Measurements from ENCODE around the gene SBSN. TPM values are rescaled to one million over a fixed set of nuclear protein-coding genes. Genes with fewer than 3 reads are reported as not detected.

The SBSN gene
- total and polyA plus RNA-seq, 2 experiments from 2014 or later, result 3.2 to 7.9 TPM

- Histone ChIP-seq H3K4me1 (ENCODE audit: insufficient read depth) (peaks cover 19% of the 10 kb centered on the region), H2AFZ (peak overlapping the region; percentile 69), H3K27ac (no peak overlapping the region), H3K9ac (no peak overlapping the region), H3K9me3 (ENCODE audit: low read depth) (no peaks in the 10 kb centered on the region), H4K20me1 (ENCODE audit: insufficient read depth) (no peaks in the 10 kb centered on the region), H3K4me2 (ENCODE audit: unreplicated experiment) (peak overlapping the region; percentile 71), H3F3A (ENCODE audit: insufficient read depth) (no peaks in the 10 kb centered on the region), H3K9me2 (ENCODE audit: insufficient read depth) (no peaks in the 10 kb centered on the region), H3K79me2 (ENCODE audit: insufficient read depth) (no peaks in the 10 kb centered on the region), H3K36me3 (ENCODE audit: low read depth) (no peaks in the 10 kb centered on the region), H3K4me3 (no peak overlapping the region), H3K27me3 (replicated peaks; ENCODE audit: insufficient read depth) (no peaks in the 10 kb centered on the region)
- 64 to 67% methylated on average over 14 to 15 of the region's 15 CpGs for WGBS, 2 experiments (ENCODE audit: low coverage in 1 of 2, low lambda C conversion rate in 2 of 2, missing lambda C conversion rate in 2 of 2)
- in situ Hi-C loops (cut with MboI), result no loop called here
- DNase-seq, result no peak
- TF ChIP-seq EZH2phosphoT487 (IDR thresholded peaks at IDR 0.05; ENCODE audit: insufficient read depth, low read depth), result no peak
- TF ChIP-seq EZH2 (IDR thresholded peaks at IDR 0.05; ENCODE audit: insufficient read depth, poor library complexity, severe bottlenecking), result no peak
Observed at GRCh38 chr19:35512831-35513627, 15.1 kb downstream of the SBSN start.

GRCh38 chr19:35511337-35511736, 16.8 kb downstream of the SBSN start:
- no peak for TF ChIP-seq EZH2 (IDR thresholded peaks at IDR 0.05; ENCODE audit: insufficient read depth, poor library complexity, severe bottlenecking)
- no peak for TF ChIP-seq EZH2phosphoT487 (IDR thresholded peaks at IDR 0.05; ENCODE audit: insufficient read depth, low read depth)
- Histone ChIP-seq H4K20me1 (ENCODE audit: insufficient read depth) (no peaks in the 10 kb centered on the region), H3K4me2 (ENCODE audit: unreplicated experiment) (no peak overlapping the region), H3K36me3 (ENCODE audit: low read depth) (no peaks in the 10 kb centered on the region), H3K27me3 (replicated peaks; ENCODE audit: insufficient read depth) (no peaks in the 10 kb centered on the region), H3F3A (ENCODE audit: insufficient read depth) (no peaks in the 10 kb centered on the region), H3K9me2 (ENCODE audit: insufficient read depth) (no peaks in the 10 kb centered on the region), H3K9ac (no peak overlapping the region), H3K4me1 (ENCODE audit: insufficient read depth) (peaks cover 16% of the 10 kb centered on the region), H3K27ac (no peak overlapping the region), H3K79me2 (ENCODE audit: insufficient read depth) (no peaks in the 10 kb centered on the region), H3K4me3 (no peak overlapping the region), H2AFZ (no peak overlapping the region), H3K9me3 (ENCODE audit: low read depth) (no peaks in the 10 kb centered on the region)
- WGBS, 2 experiments (ENCODE audit: low coverage in 1 of 2, low lambda C conversion rate in 2 of 2, missing lambda C conversion rate in 2 of 2), result 72 to 77% methylated on average over 7 of the region's 7 CpGs
- in situ Hi-C loops (cut with MboI), result no loop called here
- no peak for DNase-seq

- Histone ChIP-seq H3K9me3 (ENCODE audit: low read depth) (no peaks in the 10 kb centered on the region), H3K4me1 (ENCODE audit: insufficient read depth) (peaks cover 16% of the 10 kb centered on the region), H2AFZ (peak overlapping the region; percentile 92; the same call in 1 of the 2 replicates), H3K27ac (no peak overlapping the region), H3K27me3 (replicated peaks; ENCODE audit: insufficient read depth) (no peaks in the 10 kb centered on the region), H3K4me3 (peak overlapping the region; percentile 75; the same call in 1 of the 2 replicates), H3K36me3 (ENCODE audit: low read depth) (no peaks in the 10 kb centered on the region), H3K79me2 (ENCODE audit: insufficient read depth) (no peaks in the 10 kb centered on the region), H3F3A (ENCODE audit: insufficient read depth) (no peaks in the 10 kb centered on the region), H4K20me1 (ENCODE audit: insufficient read depth) (no peaks in the 10 kb centered on the region), H3K9ac (no peak overlapping the region), H3K9me2 (ENCODE audit: insufficient read depth) (no peaks in the 10 kb centered on the region), H3K4me2 (ENCODE audit: unreplicated experiment) (peak overlapping the region; percentile 96)
- no peak for DNase-seq
- 8 to 10% methylated on average over 12 to 15 of the region's 15 CpGs for WGBS, 2 experiments (ENCODE audit: low coverage in 1 of 2, low lambda C conversion rate in 2 of 2, missing lambda C conversion rate in 2 of 2)
- TF ChIP-seq EZH2phosphoT487 (IDR thresholded peaks at IDR 0.05; ENCODE audit: insufficient read depth, low read depth), result no peak
- no peak for TF ChIP-seq EZH2 (IDR thresholded peaks at IDR 0.05; ENCODE audit: insufficient read depth, poor library complexity, severe bottlenecking)
- in situ Hi-C loops (cut with MboI), result no loop called here
Observed at GRCh38 chr19:35510626-35510964, 17.5 kb downstream of the SBSN start.

GRCh38 chr19:35509861-35510625, 18.1 kb downstream of the SBSN start:
- H3K9me3 ChIP-seq (ENCODE audit: low read depth), result no peaks in the 10 kb centered on the region
- no peaks in the 10 kb centered on the region for H3K36me3 ChIP-seq (ENCODE audit: low read depth)
- peak overlapping the region; percentile 50 for H3K9ac ChIP-seq
- WGBS, 2 experiments (ENCODE audit: low coverage in 1 of 2, low lambda C conversion rate in 2 of 2, missing lambda C conversion rate in 2 of 2), result 2 to 4% methylated on average over 38 to 39 of the region's 39 CpGs
- H3K4me2 ChIP-seq (ENCODE audit: unreplicated experiment), result peak overlapping the region; percentile 96
- no peak overlapping the region for H3K27ac ChIP-seq
- no peaks in the 10 kb centered on the region for H3F3A ChIP-seq (ENCODE audit: insufficient read depth)
- H3K4me1 ChIP-seq (ENCODE audit: insufficient read depth), result peaks cover 16% of the 10 kb centered on the region
- DNase-seq, result peak; percentile 64
- peak overlapping the region; percentile 75 for H3K4me3 ChIP-seq
- no peak for TF ChIP-seq EZH2 (IDR thresholded peaks at IDR 0.05; ENCODE audit: insufficient read depth, poor library complexity, severe bottlenecking)
- no peak for TF ChIP-seq EZH2phosphoT487 (IDR thresholded peaks at IDR 0.05; ENCODE audit: insufficient read depth, low read depth)
- no peaks in the 10 kb centered on the region for H4K20me1 ChIP-seq (ENCODE audit: insufficient read depth)
- in situ Hi-C loops (cut with MboI), result no loop called here
- H3K9me2 ChIP-seq (ENCODE audit: insufficient read depth), result no peaks in the 10 kb centered on the region
- no peaks in the 10 kb centered on the region for H3K27me3 ChIP-seq (replicated peaks; ENCODE audit: insufficient read depth)
- no peaks in the 10 kb centered on the region for H3K79me2 ChIP-seq (ENCODE audit: insufficient read depth)
- peak overlapping the region; percentile 92 for H2AFZ ChIP-seq

Measured in GM23248 (cell line).